BJ (cell line): Measurements from ENCODE around the gene GPR82. TPM values are rescaled to one million over a fixed set of nuclear protein-coding genes. Genes with fewer than 3 reads are reported as not detected.

Experiments used
- CTCF ChIA-PET: fragments of 350-600 bp; formaldehyde crosslinking; extraction: SDS; loops from one replicate; lab custom pipeline; 2021; ENCODE audit warnings: antibody characterized with exemption, inconsistent platforms; lab: Yijun Ruan, JAX
- POLR2A ChIA-PET: fragments of 300-600 bp; sonication (Branson Sonifier 250); formaldehyde crosslinking; extraction: SDS; loops from one replicate; lab custom pipeline; 2021; ENCODE audit warnings: antibody characterized with exemption; lab: Charles Lee
- DNase-seq: peaks from one replicate; pipeline ENCODE4 v3.0.0-alpha.2; 2011; ENCODE audit warnings: low read depth
- H3K27me3 ChIP-seq: 2 replicates; pipeline ENCODE4 v1.6.0; 2011; ENCODE audit warnings: low read length; ENCODE audit not compliant: control insufficient read depth, insufficient read depth
- H3K36me3 ChIP-seq: 2 replicates; pipeline ENCODE4 v1.5.1; 2011; ENCODE audit warnings: low read length; ENCODE audit not compliant: control insufficient read depth, insufficient read depth
- H3K4me3 ChIP-seq: 2 replicates; pipeline ENCODE4 v1.5.1; 2011; ENCODE audit warnings: low read depth, mild to moderate bottlenecking, control low read depth, low read length
- polyA plus RNA-seq: library from polyadenylated mRNA; depleted of rRNA; stranded (reverse); fragments of >200 nt; gene quantifications from 2 replicates; pipeline ENCODE4 v1.2.3, GENCODE V29; 2011; rRNA removed
- small RNA-seq: library from RNA; depleted of rRNA; stranded (forward); fragments of <200 nt; gene quantifications from one replicate; pipeline ENCODE3, GENCODE V24; 2012; ENCODE audit warnings: low replicate concordance, low read depth; ENCODE audit not compliant: insufficient read length
- TF ChIP-seq, protein P1 (sequence below): IDR thresholded peaks from 2 replicates; pipeline ENCODE4 v1.5.1; 2011; ENCODE audit warnings: low read depth, mild to moderate bottlenecking, control low read depth, inconsistent platforms, low read length, moderate library complexity; ENCODE audit not compliant: insufficient read depth

GPR82 gene
- polyA plus RNA-seq, 1 experiment = not detected

DNA sequence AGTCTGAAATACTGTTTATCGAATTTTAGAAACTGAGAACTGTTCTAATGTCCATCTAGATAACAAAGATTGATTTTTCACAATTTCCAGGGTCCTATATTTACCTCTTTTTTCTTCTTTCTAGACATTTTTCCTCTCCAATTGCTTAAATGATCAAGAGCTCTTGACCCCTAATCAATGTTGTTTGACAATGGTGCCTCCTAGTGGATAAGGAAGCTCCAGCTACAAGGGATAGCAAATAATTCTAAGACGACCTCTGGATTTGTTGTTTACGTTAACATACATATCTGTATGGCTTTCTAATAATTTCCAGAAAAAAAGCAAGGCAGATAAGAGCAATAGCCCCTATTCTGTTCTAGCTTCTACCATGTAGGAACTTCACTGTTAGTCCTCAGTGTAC, 35.8 kb downstream of the GPR82 start:
- DNase-seq = no peak
- ChIA-PET CTCF (interaction anchor here (0.6 to 1.2 kb wide), 6 partner anchors 9 to 567 kb away, joined by 3 read pairs; no protein-coding TSS in a partner anchor), POLR2A (no interaction called here)
- H3K4me3 ChIP-seq = no peak overlapping the region
- TF ChIP-seq, protein P1, sequence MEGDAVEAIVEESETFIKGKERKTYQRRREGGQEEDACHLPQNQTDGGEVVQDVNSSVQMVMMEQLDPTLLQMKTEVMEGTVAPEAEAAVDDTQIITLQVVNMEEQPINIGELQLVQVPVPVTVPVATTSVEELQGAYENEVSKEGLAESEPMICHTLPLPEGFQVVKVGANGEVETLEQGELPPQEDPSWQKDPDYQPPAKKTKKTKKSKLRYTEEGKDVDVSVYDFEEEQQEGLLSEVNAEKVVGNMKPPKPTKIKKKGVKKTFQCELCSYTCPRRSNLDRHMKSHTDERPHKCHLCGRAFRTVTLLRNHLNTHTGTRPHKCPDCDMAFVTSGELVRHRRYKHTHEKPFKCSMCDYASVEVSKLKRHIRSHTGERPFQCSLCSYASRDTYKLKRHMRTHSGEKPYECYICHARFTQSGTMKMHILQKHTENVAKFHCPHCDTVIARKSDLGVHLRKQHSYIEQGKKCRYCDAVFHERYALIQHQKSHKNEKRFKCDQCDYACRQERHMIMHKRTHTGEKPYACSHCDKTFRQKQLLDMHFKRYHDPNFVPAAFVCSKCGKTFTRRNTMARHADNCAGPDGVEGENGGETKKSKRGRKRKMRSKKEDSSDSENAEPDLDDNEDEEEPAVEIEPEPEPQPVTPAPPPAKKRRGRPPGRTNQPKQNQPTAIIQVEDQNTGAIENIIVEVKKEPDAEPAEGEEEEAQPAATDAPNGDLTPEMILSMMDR = peak; percentile 52
- no peaks in the 10 kb centered on the region for H3K36me3 ChIP-seq
- no peaks in the 10 kb centered on the region for H3K27me3 ChIP-seq

DNA sequence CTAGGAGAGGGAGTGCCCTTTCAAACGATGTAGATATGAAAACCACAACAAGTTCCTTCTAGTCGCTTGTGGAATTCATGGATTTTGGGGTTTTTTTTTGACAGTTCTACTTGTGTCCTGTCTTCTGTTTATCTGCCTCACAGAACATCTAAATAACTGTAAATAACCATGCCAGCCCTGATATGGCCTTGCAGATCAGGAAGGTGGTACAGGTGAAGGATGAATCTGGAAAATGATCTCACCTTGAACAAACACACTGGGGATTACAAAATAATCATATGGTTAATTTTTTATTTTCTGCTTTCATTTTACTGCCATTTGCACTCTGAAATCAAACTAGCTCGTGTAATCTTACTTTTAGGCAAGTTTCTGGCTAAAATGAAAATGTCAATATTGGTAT, 37.2 kb downstream of the GPR82 start:
- ChIA-PET CTCF (no interaction called here), POLR2A (no interaction called here)
- H3K27me3 ChIP-seq = no peaks in the 10 kb centered on the region

DNA sequence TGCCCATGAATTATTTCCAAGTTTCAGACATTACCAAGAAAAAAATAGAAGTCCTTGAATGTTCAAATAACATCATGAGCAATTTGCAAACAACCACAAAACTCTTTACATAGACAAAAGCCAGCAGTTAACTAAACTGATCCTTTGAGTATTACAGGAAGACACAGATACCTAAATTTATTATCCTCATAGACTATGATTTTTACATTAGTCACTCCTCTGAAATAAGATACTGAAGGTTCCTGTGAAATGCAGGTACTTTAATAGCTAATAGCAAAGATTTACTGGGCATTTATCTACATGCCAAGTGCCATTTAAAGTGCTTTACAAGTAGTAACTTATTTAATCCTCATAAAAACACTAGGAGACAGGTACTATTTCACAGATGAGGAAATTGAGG, 37.7 kb downstream of the GPR82 start:
- TF ChIP-seq, protein P1 = no peak
- CTCF ChIA-PET = interaction anchor here (0.6 kb wide), 1 partner anchor 319 kb away, joined by 3 read pairs; no protein-coding TSS in a partner anchor
- DNase-seq = no peak
- Histone ChIP-seq H3K36me3 (no peaks in the 10 kb centered on the region), H3K4me3 (no peak overlapping the region), H3K27me3 (no peaks in the 10 kb centered on the region)
- POLR2A ChIA-PET = no interaction called here

More for the DNA sequence above, 37.2 kb downstream of the GPR82 start:
- no peak for DNase-seq
- Histone ChIP-seq H3K36me3 (no peaks in the 10 kb centered on the region), H3K4me3 (no peak overlapping the region)
- TF ChIP-seq, protein P1 = no peak

DNA sequence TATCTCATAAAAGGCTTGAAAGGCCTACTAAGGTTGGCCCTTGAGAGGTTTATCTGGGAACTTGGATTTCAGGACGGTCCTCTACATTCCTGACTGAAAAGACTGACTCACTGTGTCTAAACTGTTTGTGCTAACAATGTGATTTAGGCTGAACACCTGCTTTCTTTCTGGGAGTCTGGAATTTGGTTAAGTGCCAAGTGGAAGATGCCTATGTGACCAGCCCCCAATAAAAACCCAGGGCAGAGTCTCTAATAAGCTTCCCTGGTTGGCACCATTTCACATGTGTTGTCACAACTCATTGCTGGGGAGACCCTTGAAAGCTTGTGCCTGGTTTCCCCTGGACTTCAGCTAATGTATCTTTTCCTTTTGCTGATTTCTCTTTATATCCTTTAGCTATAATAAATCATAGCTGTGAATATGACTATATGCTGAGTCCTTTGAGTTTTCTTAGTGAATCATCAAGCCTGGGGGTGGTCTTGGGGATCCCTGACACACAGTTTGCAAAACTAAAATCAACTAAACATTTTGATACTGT, 55.1 kb downstream of the GPR82 start:
- POLR2A ChIA-PET = no interaction called here
- no peaks in the 10 kb centered on the region for H3K36me3 ChIP-seq
- H3K4me3 ChIP-seq = no peak overlapping the region
- no peaks in the 10 kb centered on the region for H3K27me3 ChIP-seq
- TF ChIP-seq, protein P1 = no peak
- CTCF ChIA-PET = no interaction called here
- no peak for DNase-seq

Small RNA genes lying within 50 kb of the gene (small RNA-seq; reads per million reads assigned to genes)
- gene RN7SL144P = not detected

Other genes with a start within 250 kb of the GPR82 start
- not detected in 2 replicates for gene GPR34, start 35.2 kb upstream of the GPR82 start, polyA plus RNA-seq
- gene CASK, start 199.4 kb downstream of the GPR82 start, polyA plus RNA-seq = 12.3 and 22.0 TPM in 2 replicates